HG03045 (cell line): ENCODE data around the gene BCAS3.
A peak's percentile ranks its signal among the peaks of the same experiment; 100 is the strongest.

Experiments used
- ATAC-seq: cut with Tn5 transposase; IDR thresholded peaks from one replicate; pipeline ENCODE4 v1.9.1; 2021; ENCODE audit warnings: mild to moderate bottlenecking, moderate library complexity; ENCODE audit not compliant: unreplicated experiment

The BCAS3 gene

GRCh38 chr17:61400717-61401388 is 723.2 kb downstream of the BCAS3 start:
- no peak for ATAC-seq

DNA sequence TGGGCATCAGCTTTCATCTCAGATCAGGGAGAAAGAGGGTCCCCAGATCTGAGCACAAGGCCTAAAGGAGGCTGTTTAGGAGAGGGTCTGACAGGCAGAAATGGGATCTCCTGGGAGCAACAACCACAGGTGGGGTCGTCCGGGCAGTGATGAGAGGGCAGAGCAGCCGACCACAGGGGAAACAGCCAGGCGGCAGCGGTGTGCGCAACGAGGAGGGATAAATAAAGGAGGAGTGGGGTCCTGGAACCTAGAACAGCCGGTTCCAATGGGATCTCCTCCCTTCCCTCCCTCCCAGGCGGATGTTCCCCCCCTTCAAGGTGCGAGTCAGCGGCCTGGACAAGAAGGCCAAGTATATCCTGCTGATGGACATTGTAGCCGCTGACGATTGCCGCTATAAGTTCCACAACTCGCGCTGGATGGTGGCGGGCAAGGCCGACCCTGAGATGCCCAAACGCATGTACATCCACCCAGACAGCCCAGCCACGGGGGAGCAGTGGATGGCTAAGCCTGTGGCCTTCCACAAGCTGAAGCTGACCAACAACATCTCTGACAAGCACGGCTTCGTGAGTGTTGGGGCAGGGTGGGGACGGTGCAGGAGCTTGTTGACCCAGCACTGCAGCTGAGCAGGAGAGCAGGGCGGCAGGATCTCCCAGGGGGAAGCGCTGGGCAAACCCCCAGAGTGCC is 723.9 kb downstream of the BCAS3 start:
- ATAC-seq, result no peak

DNA sequence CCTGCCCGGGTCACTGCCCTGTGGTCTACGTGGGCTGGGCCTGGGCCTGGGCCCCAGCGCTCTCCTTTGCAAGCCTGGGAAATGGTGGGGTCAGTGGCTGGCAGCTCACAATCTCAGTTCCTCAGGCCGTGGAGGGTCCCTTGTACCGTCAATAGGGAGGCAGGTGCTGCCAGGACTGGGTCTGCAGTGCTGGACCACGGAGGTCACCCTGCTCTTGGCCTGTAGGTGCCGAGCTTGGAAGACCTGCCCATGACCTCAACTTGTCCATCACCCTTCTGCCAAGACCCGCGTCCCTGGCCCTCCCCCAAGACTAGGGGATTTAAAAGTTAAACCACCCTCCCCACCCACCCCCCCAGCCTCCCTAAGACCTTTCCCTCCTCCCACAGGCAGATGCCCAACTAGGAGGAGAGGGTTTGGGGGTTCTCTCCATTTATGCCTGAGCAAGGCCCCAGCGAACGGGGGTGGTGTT is 724.5 kb downstream of the BCAS3 start:
- ATAC-seq, result no peak

DNA sequence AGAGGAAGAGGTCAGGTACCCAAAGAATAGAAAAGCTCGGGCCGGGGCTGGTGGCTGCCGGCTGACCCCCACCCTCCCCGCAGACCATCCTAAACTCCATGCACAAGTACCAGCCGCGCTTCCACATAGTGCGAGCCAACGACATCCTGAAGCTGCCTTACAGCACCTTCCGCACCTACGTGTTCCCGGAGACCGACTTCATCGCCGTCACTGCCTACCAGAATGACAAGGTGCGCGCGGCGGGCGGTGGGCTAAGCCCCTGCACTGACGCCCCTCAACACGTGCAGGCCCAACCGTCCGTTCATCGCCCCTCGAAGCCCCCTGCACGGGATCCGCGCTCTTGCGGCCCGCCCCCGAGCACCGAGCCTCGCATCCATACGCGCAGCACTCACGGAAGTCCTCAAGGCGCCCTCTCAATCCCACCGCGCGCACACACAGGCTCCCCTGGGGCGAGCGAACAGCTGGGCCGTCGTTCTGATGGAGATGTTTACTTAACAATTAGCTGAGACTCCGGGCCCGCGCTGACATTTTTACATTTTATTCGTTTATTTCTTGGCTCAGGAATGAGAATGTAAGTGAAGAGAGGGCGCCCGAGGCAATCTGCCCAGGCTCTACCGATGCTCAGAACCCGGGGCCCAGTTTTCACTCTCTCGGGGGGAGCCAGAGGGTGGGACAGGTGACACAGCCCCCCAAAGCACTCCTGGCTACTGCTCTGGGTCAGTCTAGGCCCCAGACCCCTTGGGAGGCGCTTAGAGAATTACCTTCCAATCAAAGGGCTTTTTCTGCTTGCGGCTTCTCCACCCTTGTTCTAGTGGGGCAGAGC is 725.5 kb downstream of the BCAS3 start:
- no peak for ATAC-seq

- no peak for ATAC-seq
Observed at GRCh38 chr17:61403801-61404662, 726.4 kb downstream of the BCAS3 start.

GRCh38 chr17:61404663-61404912 is 726.9 kb downstream of the BCAS3 start:
- ATAC-seq, result no peak

GRCh38 chr17:61404913-61405685 is 727.4 kb downstream of the BCAS3 start:
- no peak for ATAC-seq

DNA sequence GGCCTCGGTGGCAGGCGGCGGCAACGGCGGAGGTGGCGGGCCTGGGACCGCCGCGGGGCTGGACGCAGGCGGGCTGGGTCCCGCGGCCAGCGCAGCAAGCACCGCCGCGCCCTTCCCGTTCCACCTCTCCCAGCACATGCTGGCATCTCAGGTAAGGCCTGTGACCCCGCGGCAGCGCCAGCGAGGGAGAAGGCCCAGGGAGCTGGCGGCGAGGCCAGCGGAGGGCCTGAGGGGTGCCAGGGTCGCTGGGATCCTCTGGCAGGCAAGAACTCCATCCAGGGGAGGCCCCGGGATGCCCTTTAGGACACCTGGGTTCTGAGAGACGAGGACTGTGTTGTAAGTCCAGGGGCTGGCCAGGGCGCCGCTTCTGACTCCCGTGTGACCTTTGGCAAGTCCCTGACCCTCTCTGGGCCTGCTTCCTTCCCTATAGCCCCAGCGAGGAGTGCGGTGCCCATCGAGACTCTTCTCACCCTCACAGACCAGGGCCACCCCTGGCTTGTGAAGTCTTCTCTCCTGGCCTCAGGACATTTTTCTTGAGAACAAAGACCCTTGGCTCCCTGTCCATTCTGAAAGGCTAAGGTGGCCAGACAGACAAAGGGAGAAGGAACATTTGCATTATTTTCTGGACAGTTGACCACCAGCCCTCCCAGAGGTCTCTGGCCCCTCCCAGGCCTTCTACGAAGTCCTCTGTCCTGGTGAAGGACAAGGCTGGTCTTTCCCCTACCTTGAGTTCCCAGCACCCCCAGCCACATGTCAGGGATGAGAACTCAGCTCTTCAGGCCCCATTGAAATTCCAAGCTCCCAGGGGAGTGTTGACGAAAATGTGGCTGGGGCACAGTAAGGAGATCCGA is 728.3 kb downstream of the BCAS3 start:
- ATAC-seq, result no peak

GRCh38 chr17:61406537-61406845 is 728.8 kb downstream of the BCAS3 start:
- ATAC-seq, result no peak

DNA sequence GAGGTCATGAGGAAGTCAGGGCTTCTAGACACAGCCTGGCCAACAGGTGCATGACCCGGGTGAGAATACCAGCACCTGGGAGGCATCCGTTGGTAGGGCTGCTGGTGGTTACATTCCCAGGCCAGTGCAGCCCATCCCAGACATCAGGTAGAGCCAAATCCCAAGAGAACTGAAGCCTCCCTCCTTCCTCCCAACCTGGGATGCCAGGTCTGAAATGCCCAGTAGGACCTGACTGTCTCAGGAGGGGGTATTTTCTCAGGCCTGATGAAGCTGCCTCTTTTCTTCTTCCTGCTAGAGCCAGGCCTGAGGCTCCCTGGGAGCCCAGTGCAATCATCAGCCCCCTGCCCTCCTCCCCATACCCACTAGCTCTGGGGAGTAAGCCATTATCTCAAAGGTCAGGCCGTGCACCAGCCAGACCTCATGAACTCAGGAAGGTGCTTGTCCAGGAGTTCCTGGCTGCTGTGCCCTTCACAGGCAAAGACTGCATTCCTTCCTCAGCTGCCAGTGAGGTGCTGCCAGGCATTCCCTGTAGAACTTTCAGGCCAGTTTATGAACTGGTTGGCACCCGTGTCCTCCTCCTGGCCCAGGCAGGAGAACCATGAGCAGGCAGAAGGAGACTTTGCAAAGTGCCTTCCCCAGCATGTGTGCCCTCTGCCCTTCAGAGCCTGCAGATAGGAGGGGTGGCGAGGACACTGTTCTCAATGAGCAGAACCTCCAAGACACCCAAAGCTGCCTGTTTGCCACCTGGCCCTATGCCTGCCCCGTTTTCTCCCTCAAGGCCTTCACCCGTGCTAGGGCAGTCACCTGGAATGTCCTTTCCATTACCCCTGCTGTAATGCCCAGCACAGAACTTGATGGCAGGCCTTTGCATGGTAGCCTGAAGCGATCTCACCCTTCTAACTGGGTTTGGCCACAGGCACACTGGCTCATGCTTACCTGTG is 729.6 kb downstream of the BCAS3 start:
- ATAC-seq, result no peak

DNA sequence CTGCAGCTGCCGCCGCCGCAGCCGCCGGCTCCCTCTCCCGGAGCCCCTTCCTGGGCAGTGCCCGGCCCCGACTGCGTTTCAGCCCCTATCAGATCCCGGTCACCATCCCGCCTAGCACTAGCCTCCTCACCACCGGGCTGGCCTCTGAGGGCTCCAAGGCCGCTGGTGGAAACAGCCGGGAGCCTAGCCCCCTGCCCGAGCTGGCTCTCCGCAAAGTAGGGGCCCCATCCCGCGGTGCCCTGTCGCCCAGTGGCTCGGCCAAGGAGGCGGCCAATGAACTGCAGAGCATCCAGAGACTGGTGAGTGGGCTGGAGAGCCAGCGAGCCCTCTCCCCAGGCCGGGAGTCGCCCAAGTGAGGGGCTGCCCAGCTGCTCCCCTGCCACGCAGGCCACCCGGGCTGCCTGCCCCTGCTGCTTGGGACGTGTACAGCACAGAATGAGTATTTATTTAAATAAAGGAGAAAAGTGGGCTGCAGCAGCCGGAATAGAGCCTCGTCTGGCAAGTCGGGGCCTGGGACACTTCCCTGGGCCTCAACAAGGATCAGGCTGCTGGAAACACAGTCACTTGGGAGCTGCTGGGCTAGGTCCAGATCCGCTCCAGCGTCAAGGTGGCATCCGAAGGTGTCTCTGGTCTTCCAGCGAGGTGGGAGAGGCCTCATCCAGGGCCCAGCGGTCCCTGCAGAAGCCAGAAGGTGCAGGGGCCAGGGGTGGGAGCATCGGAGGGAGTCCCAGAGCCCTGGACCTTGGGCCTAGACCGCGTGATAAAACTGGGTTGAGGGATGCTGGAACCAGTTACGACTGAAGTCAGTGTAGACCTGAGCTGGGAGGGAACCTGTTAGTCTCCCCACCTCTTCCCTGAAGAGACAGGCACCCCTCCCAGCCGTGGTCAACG is 730.7 kb downstream of the BCAS3 start:
- no peak for ATAC-seq

DNA sequence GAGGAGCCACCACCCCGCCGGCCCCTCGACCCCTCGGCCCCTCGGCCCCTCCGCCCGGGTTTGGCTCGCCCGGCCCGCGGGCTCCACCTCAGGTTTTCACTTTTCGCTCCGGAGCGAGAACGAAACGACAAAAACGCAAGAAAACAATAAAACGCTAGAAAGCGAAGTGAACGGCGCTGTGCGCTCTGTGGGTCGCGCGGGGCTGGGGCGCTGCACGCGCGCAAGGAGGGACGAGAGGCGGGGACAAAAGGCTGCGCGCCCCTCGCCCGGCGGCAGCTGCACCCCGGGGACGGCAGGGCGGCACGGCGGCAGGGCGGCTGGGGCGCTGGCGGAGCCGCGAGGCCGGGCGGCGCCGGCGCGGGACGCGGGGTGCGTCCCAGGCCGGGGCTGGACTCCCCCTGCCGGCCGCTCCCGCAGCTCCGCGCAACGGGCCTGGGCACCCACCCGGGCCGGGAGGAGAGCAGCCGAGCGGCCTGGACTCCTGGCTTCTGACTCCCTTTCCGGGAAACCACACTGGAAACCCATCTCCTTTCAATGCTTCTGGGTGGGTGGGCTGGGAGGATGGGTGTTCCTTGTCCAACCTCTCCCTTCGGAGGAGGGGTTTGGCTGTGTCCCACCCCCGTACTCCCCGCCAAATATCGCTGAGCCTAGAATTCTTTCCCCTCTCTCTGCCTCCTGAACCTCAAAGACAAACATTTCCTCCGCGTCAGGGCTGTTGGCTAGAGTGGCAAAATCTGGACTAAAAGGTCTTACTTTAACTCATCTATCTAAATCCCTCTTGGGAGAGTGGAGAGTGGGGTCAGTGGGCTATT is 731.9 kb downstream of the BCAS3 start:
- no peak for ATAC-seq

DNA sequence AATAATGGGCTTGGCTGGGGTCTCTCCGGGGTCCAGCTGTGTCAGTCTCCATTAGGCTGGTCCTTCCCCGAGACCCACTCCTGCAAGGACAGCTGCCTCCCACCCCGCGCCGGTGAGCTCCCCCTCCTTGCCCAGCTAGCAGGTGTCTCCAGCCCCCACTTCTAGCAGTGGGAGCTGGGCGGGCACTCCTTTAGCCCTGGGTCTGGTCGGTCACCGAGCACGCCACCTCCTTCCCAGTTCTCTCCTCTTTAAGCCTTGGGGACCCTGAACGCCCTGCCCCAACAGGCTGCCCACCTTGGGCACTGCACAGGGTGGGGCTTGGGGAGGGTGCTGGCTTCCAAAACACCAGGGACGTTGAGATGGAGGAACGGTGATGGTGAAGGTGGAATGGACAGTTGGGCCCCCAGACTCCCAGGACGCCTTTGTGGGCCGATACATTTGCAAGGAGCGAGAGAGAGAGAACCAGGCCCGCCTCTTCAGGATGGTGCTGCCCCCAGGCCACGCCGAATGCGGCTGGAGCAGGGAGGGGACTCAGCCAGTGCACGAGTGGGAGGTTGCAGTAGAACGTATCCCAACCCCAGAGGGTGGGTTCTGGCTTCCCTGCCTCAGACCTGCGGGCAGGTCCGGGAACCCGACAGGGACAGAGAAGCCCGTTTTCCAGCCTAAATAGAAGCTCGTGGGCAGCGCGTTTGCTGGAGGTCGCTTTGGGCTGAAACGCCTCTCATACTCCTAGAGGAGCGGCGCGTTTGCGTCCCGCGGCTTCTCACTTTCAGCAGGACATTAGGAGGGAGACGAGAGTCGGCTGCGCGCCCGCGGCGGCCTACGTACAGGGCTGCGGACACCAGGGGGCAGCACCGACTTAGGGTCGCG is 732.7 kb downstream of the BCAS3 start:
- ATAC-seq, result no peak

DNA sequence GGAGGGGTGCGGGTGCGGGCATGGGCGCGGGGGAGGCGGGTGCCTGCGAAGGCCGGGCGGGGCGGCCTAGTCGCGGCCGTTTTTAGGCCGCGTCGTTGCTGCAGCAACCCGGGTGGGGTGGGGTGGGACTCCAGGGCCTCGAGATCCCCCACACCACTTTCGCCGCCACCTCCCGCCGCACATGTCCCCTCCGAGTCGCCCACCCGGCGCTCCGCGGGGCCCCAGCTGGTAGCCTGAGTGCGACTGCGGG is 733.3 kb downstream of the BCAS3 start:
- no peak for ATAC-seq

- ATAC-seq, result peak; percentile 13
Observed at GRCh38 chr17:61411261-61412142, 733.9 kb downstream of the BCAS3 start.
